ENCODE measurements around the gene NDUFA7.

NDUFA7 gene

GRCh38 chr19:8307400-8307964 is 13.7 kb downstream of the NDUFA7 start (continued):
- TF ChIP-seq ZNF184 (tag by site-specific recombination; IDR thresholded peaks at IDR 0.05) (no peak), ZNF140 (tag by site-specific recombination; IDR thresholded peaks at IDR 0.05) (no peak), KLF9 (tag by site-specific recombination; IDR thresholded peaks at IDR 0.05; ENCODE audit: low read depth) (no peak), WT1 (tag by site-specific recombination; IDR thresholded peaks at IDR 0.05) (peak; percentile 37; the same call in 1 of the 2 replicates), ZNF121 (tag by site-specific recombination; IDR thresholded peaks at IDR 0.05) (no peak)
- TF ChIP-seq, protein P1, sequence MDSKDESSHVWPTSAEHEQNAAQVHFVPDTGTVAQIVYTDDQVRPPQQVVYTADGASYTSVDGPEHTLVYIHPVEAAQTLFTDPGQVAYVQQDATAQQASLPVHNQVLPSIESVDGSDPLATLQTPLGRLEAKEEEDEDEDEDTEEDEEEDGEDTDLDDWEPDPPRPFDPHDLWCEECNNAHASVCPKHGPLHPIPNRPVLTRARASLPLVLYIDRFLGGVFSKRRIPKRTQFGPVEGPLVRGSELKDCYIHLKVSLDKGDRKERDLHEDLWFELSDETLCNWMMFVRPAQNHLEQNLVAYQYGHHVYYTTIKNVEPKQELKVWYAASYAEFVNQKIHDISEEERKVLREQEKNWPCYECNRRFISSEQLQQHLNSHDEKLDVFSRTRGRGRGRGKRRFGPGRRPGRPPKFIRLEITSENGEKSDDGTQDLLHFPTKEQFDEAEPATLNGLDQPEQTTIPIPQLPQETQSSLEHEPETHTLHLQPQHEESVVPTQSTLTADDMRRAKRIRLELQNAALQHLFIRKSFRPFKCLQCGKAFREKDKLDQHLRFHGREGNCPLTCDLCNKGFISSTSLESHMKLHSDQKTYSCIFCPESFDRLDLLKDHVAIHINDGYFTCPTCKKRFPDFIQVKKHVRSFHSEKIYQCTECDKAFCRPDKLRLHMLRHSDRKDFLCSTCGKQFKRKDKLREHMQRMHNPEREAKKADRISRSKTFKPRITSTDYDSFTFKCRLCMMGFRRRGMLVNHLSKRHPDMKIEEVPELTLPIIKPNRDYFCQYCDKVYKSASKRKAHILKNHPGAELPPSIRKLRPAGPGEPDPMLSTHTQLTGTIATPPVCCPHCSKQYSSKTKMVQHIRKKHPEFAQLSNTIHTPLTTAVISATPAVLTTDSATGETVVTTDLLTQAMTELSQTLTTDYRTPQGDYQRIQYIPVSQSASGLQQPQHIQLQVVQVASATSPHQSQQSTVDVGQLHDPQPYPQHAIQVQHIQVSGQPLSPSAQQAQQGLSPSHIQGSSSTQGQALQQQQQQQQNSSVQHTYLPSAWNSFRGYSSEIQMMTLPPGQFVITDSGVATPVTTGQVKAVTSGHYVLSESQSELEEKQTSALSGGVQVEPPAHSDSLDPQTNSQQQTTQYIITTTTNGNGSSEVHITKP (tag by site-specific recombination; IDR thresholded peaks at IDR 0.05): peak; percentile 14; the same call in 1 of the 2 replicates

GRCh38 chr19:8306235-8307054 is 14.7 kb downstream of the NDUFA7 start:
- Histone ChIP-seq H3K4me1 (ENCODE audit: control insufficient read depth, insufficient read depth, low read length) (no peaks in the 10 kb centered on the region), H3K4me3 (ENCODE audit: low read depth, low read length) (no peak overlapping the region), H3K9me3 (ENCODE audit: control insufficient read depth, insufficient read depth, low read depth, low read length) (no peaks in the 10 kb centered on the region), H3K36me3 (ENCODE audit: control insufficient read depth in 2 of 2, insufficient read depth in 1 of 2, low read length in 2 of 2) (peaks cover 3 to 38% of the 10 kb centered on the region in 2 experiments; a peak in 2 of 3 replicates), H3K27ac (ENCODE audit: extremely low read depth, low read depth, low read length) (no peak overlapping the region)
- ChIA-PET CTCF (interaction anchor here (0.5 kb wide), 1 partner anchor 42 kb away, joined by 5 read pairs; no protein-coding TSS in a partner anchor), POLR2A (interaction anchor here (0.6 to 1.0 kb wide), 4 partner anchors 11 to 34 kb away, joined by 3 to 7 read pairs (median 4); partner anchors contain the start of genes NDUFA7 and RPS28)
- TF ChIP-seq ZNF560 (tag by site-specific recombination; IDR thresholded peaks at IDR 0.05; ENCODE audit: borderline replicate concordance) (no peak), ZNF629 (tag by site-specific recombination; IDR thresholded peaks at IDR 0.05) (no peak), KLF1 (tag by site-specific recombination; IDR thresholded peaks at IDR 0.05) (peak; percentile 49; the same call in 1 of the 2 replicates), ZNF791 (tag by site-specific recombination; IDR thresholded peaks at IDR 0.05) (no peak)

DNA sequence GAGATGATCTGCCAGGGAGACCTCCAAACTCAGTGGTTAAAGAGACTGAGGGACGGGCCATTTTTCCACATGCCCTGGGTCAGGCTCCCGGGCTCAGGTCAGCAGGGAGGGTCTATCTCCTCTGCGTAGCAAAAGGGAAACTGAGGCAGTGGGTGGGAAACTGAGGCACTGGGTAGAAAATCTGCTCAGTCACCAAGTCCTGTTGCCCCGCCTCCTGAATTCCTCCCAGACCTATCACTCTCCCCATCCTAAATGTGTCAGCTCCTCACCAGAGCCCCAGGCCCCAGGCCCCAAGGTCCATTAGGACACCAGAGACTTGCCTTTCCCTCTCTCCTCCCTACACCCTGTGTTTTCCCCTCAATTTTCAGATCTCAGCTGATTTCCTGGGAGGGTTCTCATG is 15.4 kb downstream of the NDUFA7 start:
- peaks cover 0 to 31% of the 10 kb centered on the region in 2 experiments; a peak in 2 of 3 replicates for H3K36me3 ChIP-seq (ENCODE audit: control insufficient read depth in 2 of 2, insufficient read depth in 1 of 2, low read length in 2 of 2)

More for the DNA sequence above, 15.4 kb downstream of the NDUFA7 start:
- ChIA-PET POLR2A (interaction anchor here (0.6 to 1.0 kb wide), 3 partner anchors 16 to 35 kb away, joined by 3 to 7 read pairs (median 4); partner anchors contain the start of genes NDUFA7 and RPS28), CTCF (interaction anchor here (0.5 to 0.7 kb wide), 2 partner anchors 43 to 484 kb away, joined by 3 to 5 read pairs; no protein-coding TSS in a partner anchor)
- TF ChIP-seq ZBTB26 (tag by site-specific recombination; optimal IDR thresholded peaks at IDR 0.05): peak; percentile 5
- no peak for TF ChIP-seq ZNF24 (tag by site-specific recombination; IDR thresholded peaks at IDR 0.05)
- TF ChIP-seq ZNF335 (tag by site-specific recombination; conservative IDR thresholded peaks at IDR 0.05): 0 out of 2 replicates have a peak, but pooled peaks have one; percentile 13
- Histone ChIP-seq H3K9me3 (ENCODE audit: control insufficient read depth, insufficient read depth, low read depth, low read length) (no peaks in the 10 kb centered on the region), H3K4me3 (ENCODE audit: low read depth, low read length) (no peak overlapping the region), H3K4me1 (ENCODE audit: control insufficient read depth, insufficient read depth, low read length) (no peaks in the 10 kb centered on the region), H3K27ac (ENCODE audit: extremely low read depth, low read depth, low read length) (no peak overlapping the region)
